Measurements from ENCODE around the gene NAV2. TPM values are rescaled to one million over a fixed set of nuclear protein-coding genes. Genes with fewer than 3 reads are reported as not detected.

Gene NAV2
- total RNA-seq, 3 donors from 2014 or later: 21.9 to 65.9 (median 30.9) TPM

DNA sequence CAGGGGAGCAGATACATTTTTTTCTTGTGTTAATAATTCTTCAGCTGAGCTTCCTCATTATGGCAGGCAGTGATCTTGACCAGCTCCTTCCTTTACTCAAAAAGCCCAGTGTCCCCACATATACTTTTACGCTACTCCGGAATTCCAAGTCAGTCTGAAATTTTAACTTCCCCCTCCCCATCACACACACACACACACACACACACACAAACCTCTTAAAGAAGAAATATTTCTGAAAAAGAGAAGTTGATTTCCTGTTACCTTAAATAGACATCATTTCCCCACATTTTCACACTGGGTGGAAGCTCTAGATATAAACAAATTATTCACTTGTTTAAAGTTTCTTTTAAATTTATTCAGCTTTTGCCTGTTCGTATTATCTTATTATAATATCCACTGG, 333.8 kb downstream of the NAV2 start:
- H3K36me3 ChIP-seq (ENCODE audit: low read depth): no peaks in the 10 kb centered on the region
- no peaks in the 10 kb centered on the region for H3K9me3 ChIP-seq
- no peaks in the 10 kb centered on the region for H3K4me1 ChIP-seq (ENCODE audit: low read depth)
- DNase-seq (no peak), ATAC-seq (no peak)
- no peak overlapping the region for H3K4me3 ChIP-seq
- TF ChIP-seq CTCF (IDR thresholded peaks at IDR 0.05): no peak
- intact Hi-C loops (cut with DNase I, micrococcal nuclease): no loop called here

DNA sequence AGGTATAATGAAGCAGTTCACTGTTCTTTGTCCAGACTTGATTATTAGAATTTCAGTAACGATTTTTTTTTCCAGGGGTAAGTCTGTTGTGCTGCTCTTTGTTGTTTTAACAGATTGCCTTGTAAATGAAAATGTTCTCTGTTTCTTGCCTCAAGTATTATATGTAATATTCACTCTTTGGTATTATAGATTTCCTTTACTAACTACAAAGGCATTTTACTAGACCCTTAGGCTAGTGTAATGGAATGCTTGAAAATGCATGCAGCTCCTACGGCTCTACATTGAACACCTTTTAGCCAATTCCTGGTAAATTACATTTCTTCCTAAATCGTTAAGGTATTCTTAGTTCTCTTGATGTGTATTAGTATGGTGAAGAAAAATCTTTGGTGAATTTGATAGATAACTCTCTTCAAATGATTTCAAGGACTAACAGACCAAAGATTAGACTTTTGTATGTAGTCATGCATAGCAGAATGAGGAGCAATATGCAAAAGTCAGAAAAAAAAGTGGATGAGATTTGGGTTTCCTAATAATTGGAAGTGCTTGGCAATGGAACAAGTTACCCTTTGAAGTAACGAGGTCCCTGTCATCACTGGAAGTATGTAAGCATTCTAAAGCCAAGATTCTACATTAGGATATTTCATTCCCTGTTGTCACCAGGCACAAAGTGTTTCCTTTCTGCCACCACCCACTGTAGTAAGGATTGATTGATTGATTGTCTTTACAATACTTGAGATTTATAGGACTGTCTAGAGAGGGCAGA, 334.6 kb downstream of the NAV2 start:
- H3K9me3 ChIP-seq: no peaks in the 10 kb centered on the region
- intact Hi-C loops (cut with DNase I, micrococcal nuclease): no loop called here
- no peaks in the 10 kb centered on the region for H3K36me3 ChIP-seq (ENCODE audit: low read depth)
- DNase-seq (no peak), ATAC-seq (no peak)
- TF ChIP-seq CTCF (IDR thresholded peaks at IDR 0.05): no peak
- H3K4me3 ChIP-seq: no peak overlapping the region
- no peaks in the 10 kb centered on the region for H3K4me1 ChIP-seq (ENCODE audit: low read depth)

- TF ChIP-seq CTCF (IDR thresholded peaks at IDR 0.05): no peak
- DNase-seq (no peak), ATAC-seq (no peak)
- intact Hi-C loops (cut with DNase I, micrococcal nuclease): no loop called here
- no peaks in the 10 kb centered on the region for H3K9me3 ChIP-seq
- H3K4me3 ChIP-seq: no peak overlapping the region
- H3K4me1 ChIP-seq (ENCODE audit: low read depth): no peaks in the 10 kb centered on the region
- H3K36me3 ChIP-seq (ENCODE audit: low read depth): no peaks in the 10 kb centered on the region
Observed at GRCh38 chr11:20047769-20048154, 335.1 kb downstream of the NAV2 start.

GRCh38 chr11:20048246-20048645, 335.6 kb downstream of the NAV2 start:
- Histone ChIP-seq H3K4me1 (ENCODE audit: low read depth) (no peaks in the 10 kb centered on the region), H3K4me3 (no peak overlapping the region), H3K36me3 (ENCODE audit: low read depth) (no peaks in the 10 kb centered on the region), H3K9me3 (no peaks in the 10 kb centered on the region)
- ATAC-seq (no peak), DNase-seq (no peak)
- intact Hi-C loops (cut with DNase I, micrococcal nuclease): no loop called here
- TF ChIP-seq CTCF (IDR thresholded peaks at IDR 0.05): no peak

DNA sequence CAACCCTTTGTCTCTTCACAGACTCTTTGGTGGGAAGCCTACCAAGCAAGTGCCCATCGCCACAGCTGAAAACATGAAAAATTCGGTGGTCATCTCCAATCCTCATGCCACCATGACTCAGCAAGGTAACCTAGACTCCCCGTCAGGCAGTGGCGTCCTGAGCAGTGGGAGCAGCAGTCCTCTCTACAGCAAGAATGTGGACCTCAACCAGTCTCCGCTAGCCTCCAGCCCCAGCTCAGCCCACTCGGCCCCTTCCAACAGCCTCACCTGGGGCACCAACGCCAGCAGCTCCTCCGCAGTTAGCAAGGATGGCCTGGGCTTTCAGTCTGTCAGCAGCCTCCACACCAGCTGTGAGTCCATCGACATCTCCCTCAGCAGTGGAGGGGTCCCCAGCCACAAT, 336.1 kb downstream of the NAV2 start:
- no peaks in the 10 kb centered on the region for H3K4me1 ChIP-seq (ENCODE audit: low read depth)
- H3K9me3 ChIP-seq: no peaks in the 10 kb centered on the region
- TF ChIP-seq CTCF (IDR thresholded peaks at IDR 0.05): no peak
- no peak for ATAC-seq
- no peak for DNase-seq
- H3K4me3 ChIP-seq: no peak overlapping the region
- intact Hi-C loops (cut with DNase I, micrococcal nuclease): no loop called here
- H3K36me3 ChIP-seq (ENCODE audit: low read depth): no peaks in the 10 kb centered on the region

- no peak overlapping the region for H3K4me3 ChIP-seq
- H3K4me1 ChIP-seq (ENCODE audit: low read depth): no peaks in the 10 kb centered on the region
- DNase-seq (no peak), ATAC-seq (no peak)
- TF ChIP-seq CTCF (IDR thresholded peaks at IDR 0.05): no peak
- intact Hi-C loops (cut with DNase I, micrococcal nuclease): no loop called here
- H3K36me3 ChIP-seq (ENCODE audit: low read depth): no peaks in the 10 kb centered on the region
- no peaks in the 10 kb centered on the region for H3K9me3 ChIP-seq
Observed at GRCh38 chr11:20049231-20049630, 336.6 kb downstream of the NAV2 start.

All from mucosa of descending colon (tissue), 3 donors.